Stimulated activated CD4-positive, alpha-beta T cell treated with anti-CD3 and anti-CD28 coated beads, Interleukin-4, amount 100 ng/mL, for 1 hour (primary cell): ENCODE data around the gene ATXN7L3.
"Not testable (repeated sequence)": the region's sequence is repeated elsewhere in the genome, so short reads cannot be mapped to it uniquely, and the experiment has no call there.

ENCODE experiments used
- DNase-seq: peaks from one replicate; pipeline ENCODE4 v3.0.0-alpha.2; 2020

ATXN7L3 gene

DNA sequence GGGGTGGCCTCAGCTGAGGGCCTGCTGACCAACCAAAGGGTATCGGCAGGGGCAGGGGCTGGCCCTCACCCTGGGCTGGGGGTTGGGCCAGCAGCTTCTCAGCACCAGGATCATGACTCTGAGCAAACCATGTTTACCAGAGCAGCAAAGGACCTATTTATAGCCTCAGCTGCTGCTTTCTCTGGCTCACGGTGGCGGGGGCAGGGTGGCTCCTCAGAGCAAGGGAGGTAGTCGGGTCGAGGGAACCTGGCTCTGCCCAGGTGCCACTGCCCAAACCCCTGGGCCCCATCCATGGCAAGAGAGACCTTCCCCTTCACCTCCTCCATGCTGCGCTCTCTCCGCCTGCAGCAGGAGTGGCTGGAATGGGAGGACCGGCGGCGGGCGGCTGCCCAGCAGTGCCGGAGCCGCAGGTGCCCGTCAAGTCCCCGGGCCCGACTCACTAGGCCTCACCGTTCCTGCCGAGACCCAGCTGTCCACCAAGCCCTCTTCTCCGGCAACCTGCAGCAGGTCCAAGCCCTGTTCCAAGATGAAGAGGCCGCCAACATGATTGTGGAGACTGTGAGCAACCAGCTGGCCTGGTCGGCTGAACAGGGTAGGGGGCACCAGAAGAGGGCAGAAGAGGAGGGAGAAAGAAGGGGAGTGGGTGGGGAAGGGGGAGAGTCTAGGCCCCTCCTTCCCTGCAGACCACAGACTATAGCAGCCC is 29.0 kb downstream of the ATXN7L3 start, which contains the start of gene ASB16:
TSS of gene ASB16 (plus strand) at position 206 of the 703 bp plus-strand sequence. CDS start at position 292, 86 bp downstream.
- DNase-seq, result no peak

DNA sequence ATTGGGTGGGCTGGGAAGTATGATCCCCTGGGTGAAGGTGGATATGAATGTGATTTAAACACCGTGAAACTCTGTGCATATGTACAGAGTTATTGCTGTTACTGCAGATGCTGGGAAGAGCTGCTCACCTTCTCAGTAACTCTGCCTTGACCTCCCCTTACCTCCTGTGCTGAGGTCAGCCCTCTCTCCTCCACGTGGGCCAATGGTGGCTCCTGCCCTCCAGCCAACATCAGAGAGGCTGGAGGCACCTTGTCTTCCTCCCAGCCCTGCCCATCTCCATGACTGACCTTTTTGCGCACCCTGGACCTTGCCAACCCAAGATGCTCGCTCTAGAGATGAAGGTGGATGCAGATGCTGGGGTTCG is 29.6 kb downstream of the ATXN7L3 start:
- no peak for DNase-seq

DNA sequence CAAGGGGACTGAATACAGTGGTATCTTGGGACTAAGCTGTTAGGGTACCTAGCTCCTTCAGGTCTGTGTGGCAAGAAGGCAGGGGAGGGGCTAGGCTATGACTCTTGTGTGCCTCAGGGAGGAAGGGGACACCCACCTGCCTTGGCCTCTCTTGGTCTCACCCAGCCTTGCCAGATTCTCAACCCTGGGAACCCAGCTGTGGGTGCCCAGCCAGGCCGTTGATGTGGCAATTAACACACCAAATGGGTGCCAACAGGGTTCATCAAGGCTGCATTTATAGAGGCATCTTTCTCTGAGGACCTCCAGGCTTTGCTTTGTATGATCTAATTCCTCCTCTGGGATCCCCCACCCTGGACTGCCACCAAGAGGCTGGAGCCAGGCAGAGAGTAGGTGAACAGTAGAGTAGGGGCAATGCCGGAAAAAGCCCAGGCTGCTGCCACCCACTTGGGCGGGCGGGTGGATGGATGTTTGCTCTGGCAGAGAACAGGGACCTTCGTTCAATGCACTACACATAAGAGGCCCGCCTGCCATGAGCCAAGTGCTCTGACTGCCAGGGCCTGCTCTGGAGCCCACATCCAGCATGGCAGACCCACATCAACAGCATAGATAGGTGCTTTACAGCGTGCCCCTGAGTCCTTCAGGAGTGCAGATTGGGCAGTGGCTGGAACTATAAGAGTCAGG is 32.4 kb downstream of the ATXN7L3 start:
- no peak for DNase-seq

DNA sequence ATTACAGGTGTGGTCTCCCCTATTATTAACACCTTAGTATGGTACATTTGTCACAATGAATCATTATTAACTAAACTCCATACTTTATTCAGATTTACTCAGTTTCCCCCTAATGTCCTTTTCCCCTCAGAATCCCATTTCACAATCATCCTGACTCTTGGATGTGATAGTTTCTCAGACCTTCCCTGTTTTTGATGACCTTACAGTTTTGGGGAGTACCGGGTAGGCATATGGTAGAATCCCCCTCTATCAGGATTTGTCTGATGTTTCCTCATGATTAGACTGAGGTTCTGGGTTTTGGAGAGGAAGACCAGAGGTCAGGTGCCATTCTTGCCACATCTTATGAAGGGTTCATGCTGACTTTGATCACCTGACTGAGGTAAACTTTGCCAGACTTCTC is 35.2 kb downstream of the ATXN7L3 start:
- DNase-seq, result no peak

DNA sequence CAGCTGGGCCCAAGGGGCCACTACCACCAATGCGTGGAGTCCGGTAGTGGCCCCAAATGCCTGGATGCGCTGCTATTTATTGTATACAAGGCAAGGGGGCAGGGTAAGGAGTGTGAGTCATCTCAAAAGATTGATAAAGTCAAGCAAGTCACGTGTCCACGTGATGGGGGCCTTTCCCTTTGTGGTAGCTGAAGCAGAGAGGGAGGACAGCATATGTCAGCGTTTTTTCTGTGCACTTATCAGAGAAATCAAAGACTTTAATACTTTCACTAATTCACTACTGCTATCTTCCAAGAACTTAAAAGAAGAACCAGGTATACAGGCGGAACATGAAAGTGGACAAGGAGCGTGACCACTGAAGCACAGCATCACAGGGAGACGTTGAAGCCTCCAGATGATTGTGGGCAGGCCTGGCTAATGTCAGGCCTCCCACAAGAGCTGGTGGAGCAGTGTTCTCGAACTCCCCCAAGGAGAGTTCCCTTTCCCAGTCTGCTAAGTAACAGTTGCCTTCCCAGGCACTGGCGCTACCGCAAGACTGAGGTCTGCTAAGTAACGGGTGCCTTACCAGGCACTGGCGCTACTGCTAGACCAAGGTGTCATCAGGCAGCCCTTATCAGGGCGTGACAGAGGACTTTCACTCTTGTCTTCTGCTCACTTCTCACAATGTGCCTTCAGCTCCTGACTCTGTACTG is 40.0 kb downstream of the ATXN7L3 start:
- peak; percentile 28 for DNase-seq

DNA sequence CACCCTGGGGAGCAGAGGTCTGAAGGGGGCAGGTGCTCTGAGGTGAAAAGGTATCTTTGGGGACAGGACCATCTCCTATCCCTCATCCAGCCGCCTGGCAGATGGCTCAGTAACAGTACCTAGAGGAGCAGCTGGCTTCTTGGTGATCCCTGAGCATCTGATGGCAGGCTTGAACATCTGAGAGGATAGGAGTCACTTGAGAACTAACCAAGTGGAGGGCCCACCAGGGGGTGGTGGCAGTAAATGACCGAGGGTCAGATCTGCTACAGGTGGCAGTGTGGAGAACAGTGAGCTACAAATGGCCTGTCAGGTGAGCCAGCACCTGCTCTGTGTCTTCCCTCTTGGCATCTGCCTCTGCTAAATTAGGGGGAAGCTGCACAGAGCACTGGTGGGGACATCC is 44.2 kb downstream of the ATXN7L3 start:
- no peak for DNase-seq

DNA sequence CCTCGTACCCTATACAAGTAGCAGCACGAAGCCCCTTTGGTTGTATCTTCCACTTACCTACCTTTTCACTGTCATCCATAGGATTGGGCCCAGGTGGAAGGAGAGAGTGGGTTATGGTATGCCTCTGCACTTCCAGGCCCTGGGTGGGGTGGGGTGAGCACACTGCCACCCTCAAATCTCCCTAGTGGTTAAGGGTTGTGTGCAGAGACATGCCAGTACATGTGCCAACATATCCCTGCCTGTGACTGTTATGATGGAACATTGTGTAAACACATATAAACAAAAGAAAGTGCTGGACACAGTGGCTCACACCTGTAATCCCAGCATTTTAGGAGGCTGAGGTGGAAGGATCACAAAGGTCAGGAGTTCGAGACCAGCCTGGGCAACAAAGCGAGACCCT is 46.8 kb downstream of the ATXN7L3 start:
- no peak for DNase-seq

DNA sequence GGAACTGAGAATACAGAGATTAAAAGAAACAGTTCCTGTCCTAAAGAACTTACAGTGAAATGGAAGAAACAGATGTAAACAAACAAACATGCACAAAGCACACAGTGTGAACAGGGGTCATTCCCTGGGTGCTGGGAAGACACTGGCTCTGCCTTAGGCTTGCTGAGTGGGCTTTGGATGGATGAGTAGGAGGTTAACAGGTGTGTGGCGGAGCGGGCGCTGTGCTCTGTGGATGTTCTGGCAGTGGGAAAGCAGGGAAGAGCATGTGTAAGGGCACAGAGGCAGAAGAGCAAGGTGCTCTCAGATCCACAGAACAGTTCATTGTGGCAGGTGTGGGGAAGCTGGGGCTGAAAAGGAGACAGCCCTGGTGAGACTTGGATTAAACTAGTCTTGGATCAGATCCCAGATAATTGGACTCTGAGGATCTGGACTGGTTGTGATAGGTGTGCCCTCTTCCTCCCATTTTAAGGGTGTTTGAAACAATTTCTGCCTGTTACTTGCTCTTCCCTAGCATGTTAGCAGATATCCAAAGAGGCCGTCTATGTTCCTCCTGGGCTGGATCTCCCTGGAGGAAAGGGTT is 49.8 kb downstream of the ATXN7L3 start:
- DNase-seq, result no peak

DNA sequence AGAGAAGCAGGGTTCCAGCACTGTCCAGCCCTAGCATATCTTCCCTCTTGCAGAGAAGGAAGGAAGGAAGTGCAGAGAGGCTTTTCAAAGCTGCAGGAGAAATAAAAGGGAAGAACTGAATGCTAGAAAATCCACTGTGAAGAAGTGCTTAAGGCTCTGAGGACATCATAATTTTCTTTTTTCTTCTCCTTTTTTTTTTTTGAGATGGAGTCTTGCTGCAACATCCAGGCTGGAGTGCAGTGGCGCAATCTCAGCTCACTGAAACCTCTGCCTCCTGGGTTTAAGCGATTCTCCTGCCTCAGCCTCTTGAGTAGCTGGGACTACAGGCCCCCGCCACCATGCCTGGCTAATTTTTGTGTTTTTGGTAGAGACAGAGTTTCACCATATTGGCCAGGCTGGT is 50.6 kb downstream of the ATXN7L3 start:
- DNase-seq, result not testable (repeated sequence)

DNA sequence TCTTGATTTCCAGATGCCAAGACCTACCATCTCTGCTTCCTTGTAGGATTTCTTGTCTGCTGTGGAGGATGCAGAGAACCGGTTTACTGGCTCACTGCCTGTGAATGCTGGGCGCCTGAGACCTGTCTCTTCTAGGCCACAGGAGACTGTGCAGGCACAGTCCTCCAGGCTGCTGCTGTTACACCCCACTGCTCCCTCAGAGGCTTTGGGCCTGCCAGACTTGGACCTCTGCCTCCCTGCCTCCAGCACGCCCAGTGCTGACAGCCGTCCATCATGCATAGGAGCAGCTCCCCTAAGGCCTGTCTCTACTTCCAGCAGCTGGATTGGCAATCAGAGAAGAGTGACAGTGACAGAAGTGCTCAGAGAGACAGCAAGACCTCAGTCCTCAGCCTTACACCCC is 51.9 kb downstream of the ATXN7L3 start:
- no peak for DNase-seq

DNA sequence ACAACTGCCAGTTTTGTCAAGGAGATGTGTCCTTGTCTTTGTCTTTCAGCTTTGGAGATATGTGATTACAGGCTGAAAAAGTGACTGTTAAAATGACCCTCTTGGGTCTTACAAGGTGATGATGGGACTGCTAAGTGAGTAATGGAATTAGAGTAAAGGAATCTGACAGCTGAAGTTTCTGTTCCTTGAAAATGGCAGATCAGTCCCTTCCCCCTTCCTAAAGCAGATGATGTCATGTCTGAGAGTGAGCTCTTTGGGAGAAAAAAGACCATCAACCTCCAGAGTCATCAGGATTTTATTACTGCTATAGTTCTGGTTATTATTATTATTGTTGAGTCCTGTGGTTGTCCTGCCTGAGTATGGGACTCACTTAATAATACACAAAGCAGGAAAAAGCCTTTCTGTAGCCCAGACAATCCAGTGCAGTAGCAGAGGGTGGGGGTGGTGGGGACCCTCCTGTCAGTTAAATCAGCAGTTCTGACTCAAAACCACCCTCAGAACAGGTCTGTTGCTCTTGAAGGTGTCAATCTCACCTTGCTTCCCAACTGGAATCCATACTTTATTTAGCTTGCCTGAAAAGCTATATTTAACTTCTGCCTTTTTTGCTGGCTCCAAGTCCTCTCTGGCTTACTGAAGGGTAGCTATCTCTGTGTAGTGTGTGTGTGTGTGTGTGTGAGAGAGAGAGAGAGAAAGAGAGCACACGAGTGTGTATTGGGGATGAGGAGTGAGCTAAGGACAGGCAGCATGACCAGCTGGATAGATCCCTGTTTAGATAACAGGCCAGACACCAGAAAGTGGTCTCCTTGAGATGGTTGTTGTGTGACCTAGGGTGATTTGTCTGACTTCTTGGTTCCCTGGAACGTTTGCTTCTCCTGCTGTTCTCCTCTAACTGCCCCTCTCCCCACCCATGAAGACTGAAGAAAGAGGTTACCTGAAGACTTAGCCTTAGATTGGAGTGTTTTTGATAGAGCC is 53.0 kb downstream of the ATXN7L3 start:
- no peak for DNase-seq

DNA sequence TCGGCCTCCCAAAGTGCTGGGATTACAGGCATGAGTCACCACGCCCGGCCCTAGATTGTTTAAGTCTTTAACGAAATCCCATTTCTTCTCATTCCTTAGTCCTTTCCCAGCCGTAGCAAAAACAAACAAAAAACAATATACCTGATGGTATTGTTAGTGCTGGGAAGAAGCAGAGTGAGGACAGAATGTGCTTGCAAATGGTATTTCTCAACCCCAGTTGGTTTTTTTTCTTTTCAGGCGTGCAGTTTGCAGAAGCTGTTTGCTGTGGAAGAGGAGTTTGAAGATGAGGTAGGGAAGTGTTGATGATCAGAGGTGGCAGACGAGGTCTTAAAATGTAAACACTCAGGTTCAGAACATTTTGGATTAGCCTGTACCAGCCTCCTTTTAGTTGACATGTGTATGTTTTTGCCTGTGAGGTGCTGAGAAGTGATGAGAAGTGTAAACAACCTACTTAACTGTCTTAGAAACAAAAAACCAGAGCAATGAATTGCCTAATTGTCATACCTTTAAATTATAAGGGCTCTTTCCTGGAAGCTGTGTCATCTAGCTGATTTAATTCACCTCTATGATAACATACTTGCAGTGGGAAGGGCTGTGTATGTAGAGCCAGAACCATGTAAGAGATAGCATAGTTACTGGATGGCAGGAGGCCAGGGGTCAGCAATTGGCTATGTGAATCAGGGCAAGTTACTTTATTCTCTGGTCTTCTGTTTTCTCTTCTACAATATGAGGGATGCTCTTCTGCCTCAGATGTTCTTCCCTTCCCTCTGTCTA is 54.5 kb downstream of the ATXN7L3 start:
- no peak for DNase-seq

DNA sequence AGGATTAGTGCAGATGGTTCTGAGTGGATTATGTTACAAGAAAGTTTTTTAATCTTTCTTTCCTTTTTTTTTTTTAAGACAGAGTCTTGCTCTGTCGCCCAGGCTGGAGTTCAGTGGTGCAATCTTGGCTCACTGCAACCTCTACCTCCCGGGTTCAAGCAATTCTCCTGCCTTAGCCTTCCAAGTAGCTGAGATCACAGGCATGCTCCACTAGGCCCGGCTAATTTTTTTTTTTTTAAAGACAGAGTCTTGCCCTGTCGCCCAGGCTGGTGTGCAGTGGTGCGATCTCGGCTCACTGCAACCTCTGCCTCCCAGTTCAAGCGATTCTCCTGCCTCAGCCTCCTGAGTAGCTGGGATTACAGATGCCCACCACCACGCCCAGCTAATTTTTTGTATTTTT is 55.8 kb downstream of the ATXN7L3 start:
- DNase-seq, result not testable (repeated sequence)
